A549 (cell line): ENCODE results near the gene SLC24A4.

Source experiments
- CBX2 ChIP-seq: fragments of 200-600 bp; sonication (generic); IDR thresholded peaks from 2 replicates; pipeline ENCODE4 v1.6.1; 2016; ENCODE audit warnings: low read depth, mild to moderate bottlenecking, borderline replicate concordance
- CEBPB ChIP-seq, 2 experiments: fragments of >200 bp in 1 of 2; sonication (Bioruptor Twin) in 1 of 2; formaldehyde crosslinking in 1 of 2; IDR thresholded peaks; 2 replicates each; pipeline ENCODE4 v1.6.1; 2012 to 2016
- CTCF ChIP-seq: fragments of >200 bp; sonication (Bioruptor Twin); formaldehyde crosslinking; IDR thresholded peaks from 3 replicates; pipeline ENCODE4 v1.5.1; 2016
- EP300 ChIP-seq, 2 experiments: fragments of >200 bp; sonication (Bioruptor Twin); formaldehyde crosslinking; IDR thresholded peaks; 2 replicates in 1 of 2; 3 replicates in 1 of 2; pipeline ENCODE4 v1.6.1; 2016 to 2017
- GATA3 ChIP-seq: IDR thresholded peaks from 2 replicates; pipeline ENCODE4 v1.6.1; 2012; ENCODE audit warnings: borderline replicate concordance
- HDAC2 ChIP-seq: fragments of 200-600 bp; sonication (generic); IDR thresholded peaks from 2 replicates; pipeline ENCODE4 v1.6.1; 2016
- MAX ChIP-seq: IDR thresholded peaks from 2 replicates; pipeline ENCODE4 v1.6.1; 2012
- NFE2L2 ChIP-seq: fragments of 150-350 bp; conservative IDR thresholded peaks from 2 replicates; pipeline ENCODE4 v1.6.1; 2014; ENCODE audit warnings: low read length
- POLR2A ChIP-seq: IDR thresholded peaks from 2 replicates; pipeline ENCODE4 v1.6.1; 2012; ENCODE audit warnings: mild to moderate bottlenecking, low read length
- POLR2AphosphoS2 ChIP-seq: conservative IDR thresholded peaks from 2 replicates; pipeline ENCODE4 v1.6.1; 2012; ENCODE audit warnings: low read length, improper control_type of control experiment, inconsistent platforms
- RFX5 ChIP-seq: fragments of 450-650 bp; IDR thresholded peaks from 2 replicates; pipeline ENCODE4 v1.7.1; 2014; ENCODE audit warnings: antibody characterized with exemption, mild to moderate bottlenecking, moderate library complexity
- TP53 ChIP-seq: fragments of 250-450 bp; sonication (Bioruptor Pico); IDR thresholded peaks from 2 replicates; pipeline ENCODE4 v1.5.0; 2021; ENCODE audit warnings: mild to moderate bottlenecking, moderate library complexity
- USF2 ChIP-seq: fragments of 450-650 bp; IDR thresholded peaks from 2 replicates; pipeline ENCODE4 v1.6.1; 2014; ENCODE audit warnings: antibody characterized with exemption

GRCh38 chr14:92369097-92369496 is 46.1 kb downstream of the SLC24A4 start:
- no peak for TF ChIP-seq CTCF
- TF ChIP-seq GATA3 = no peak
- no peak for TF ChIP-seq EP300 (IDR thresholded peaks at IDR 0.05)
- no peak for TF ChIP-seq POLR2AphosphoS2
- TF ChIP-seq USF2 = no peak
- no peak for TF ChIP-seq RFX5
- no peak for TF ChIP-seq POLR2A
- no peak for TF ChIP-seq HDAC2
- TF ChIP-seq NFE2L2 = no peak
- no peak for TF ChIP-seq TP53 (CRISPR knock-in tag)
- no peak for TF ChIP-seq MAX
- no peak for TF ChIP-seq CBX2
- no peak for TF ChIP-seq CEBPB (IDR thresholded peaks at IDR 0.05)
